ENCODE data around the gene ZNRF3.

DNA sequence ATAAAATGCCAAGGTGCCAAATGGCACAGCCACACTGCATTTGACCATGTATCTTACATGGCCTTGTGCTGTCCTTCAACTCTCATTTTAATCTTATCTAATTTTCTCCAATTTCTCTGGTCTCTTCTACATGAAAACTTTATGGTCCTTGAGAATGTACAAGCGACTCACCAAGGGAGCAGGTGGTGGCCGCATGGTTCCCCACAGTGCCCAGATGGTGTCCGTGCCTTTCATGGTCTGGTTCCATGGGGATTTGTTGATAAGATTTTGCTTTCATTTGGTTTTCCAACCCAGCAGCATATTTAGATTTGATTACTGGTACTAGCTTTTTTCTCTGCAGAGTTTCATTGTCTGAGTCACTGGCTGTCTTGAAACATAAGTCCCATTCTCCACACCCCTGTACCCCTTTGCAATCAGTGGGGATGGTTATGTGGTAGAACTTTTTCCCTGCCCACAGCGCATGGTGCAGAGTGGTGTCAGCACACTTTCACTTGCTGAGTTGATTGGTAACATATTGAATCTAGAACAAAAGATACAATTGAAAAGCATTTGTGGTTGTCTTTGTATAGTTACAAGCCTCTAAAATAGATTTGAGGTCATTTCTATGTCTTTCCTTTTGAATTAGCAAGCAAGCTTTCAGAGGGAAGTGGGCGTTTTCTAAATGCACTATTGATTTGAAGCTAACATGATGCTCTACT is 24.1 kb downstream of the ZNRF3 start:
- no peak for TF ChIP-seq RAD21 (conservative IDR thresholded peaks at IDR 0.05)
- no peak for TF ChIP-seq TAF1 (IDR thresholded peaks at IDR 0.05; ENCODE audit: low read depth)
- TF ChIP-seq POLR2AphosphoS5 (IDR thresholded peaks at IDR 0.05), result no peak
